Measurements from ENCODE around the gene LRGUK.

DNA sequence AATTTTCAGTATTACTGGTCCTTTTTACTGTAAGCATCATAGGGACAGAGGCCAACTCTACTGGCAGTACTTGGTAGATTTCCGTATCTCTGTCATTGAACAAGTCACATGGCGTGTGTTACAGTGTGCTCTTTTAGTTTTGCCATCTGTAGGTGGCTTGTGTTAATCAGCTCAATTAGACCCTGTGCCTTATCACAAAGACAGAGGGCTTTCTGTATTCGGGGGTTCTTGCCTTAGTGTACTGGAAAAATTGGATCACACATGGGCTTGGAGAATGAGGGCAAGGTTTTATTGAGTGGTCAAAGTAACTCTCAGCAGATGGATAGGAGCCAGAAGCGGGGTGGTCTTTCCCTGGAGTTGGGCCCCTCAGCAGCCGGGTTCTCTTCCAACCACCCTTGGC lies 21.3 kb upstream of the LRGUK start:
- TF ChIP-seq, protein P1, sequence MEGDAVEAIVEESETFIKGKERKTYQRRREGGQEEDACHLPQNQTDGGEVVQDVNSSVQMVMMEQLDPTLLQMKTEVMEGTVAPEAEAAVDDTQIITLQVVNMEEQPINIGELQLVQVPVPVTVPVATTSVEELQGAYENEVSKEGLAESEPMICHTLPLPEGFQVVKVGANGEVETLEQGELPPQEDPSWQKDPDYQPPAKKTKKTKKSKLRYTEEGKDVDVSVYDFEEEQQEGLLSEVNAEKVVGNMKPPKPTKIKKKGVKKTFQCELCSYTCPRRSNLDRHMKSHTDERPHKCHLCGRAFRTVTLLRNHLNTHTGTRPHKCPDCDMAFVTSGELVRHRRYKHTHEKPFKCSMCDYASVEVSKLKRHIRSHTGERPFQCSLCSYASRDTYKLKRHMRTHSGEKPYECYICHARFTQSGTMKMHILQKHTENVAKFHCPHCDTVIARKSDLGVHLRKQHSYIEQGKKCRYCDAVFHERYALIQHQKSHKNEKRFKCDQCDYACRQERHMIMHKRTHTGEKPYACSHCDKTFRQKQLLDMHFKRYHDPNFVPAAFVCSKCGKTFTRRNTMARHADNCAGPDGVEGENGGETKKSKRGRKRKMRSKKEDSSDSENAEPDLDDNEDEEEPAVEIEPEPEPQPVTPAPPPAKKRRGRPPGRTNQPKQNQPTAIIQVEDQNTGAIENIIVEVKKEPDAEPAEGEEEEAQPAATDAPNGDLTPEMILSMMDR (IDR thresholded peaks at IDR 0.05): no peak
- no peak for TF ChIP-seq EZH2 (IDR thresholded peaks at IDR 0.05; ENCODE audit: borderline replicate concordance, insufficient read depth, low read depth, low read length, poor library complexity, severe bottlenecking)
